ENCODE results near the gene CTNS. TPM values are rescaled to one million over a fixed set of nuclear protein-coding genes. Genes with fewer than 3 reads are reported as not detected.
A peak's percentile ranks its signal among the peaks of the same experiment; 100 is the strongest.

The CTNS gene
- total RNA-seq, 1 experiment from 2014 or later: 29.4 TPM

- DNase-seq (ENCODE audit: low read depth): no peak
These were observed 21.6 kb downstream of the CTNS start for GRCh38 chr17:3657874-3658783.

DNA sequence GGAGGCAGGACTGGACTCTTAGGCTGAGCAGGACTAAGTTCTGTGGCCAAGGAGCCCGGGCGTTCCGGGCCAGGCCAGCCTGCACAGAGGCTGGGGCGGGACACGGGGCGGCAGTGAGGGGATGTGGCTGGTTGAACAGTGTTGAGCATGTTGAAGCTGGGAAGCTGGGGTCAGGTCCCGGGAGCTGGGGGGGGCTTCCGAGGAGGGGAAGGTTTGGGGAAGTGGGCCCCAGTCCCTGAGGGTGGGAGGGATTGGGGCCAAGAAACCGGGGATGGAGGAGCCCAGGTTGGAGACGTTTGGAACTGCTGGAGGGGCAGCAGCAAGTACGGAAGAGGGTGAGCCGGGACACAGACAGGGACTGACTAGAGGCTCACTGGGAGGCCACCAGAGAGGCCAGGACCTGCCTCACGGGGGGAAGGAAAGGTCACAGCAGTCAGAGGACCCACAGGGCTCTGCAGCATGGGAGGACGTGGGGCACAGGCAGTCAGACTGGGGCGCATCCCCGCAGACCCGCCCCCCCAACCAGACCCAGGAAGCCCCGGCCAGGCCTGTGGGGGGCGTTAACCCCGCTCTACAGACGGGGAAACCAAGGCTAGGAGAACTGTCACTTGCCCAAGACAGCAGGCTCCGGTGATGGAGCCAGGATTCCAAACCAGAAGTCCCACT, 22.4 kb downstream of the CTNS start:
- DNase-seq (ENCODE audit: low read depth): no peak

- peak; percentile 84 for DNase-seq (ENCODE audit: low read depth)
These were observed 23.1 kb downstream of the CTNS start for GRCh38 chr17:3659541-3660111.

GRCh38 chr17:3660311-3660891, 23.8 kb downstream of the CTNS start:
- DNase-seq (ENCODE audit: low read depth): no peak

DNA sequence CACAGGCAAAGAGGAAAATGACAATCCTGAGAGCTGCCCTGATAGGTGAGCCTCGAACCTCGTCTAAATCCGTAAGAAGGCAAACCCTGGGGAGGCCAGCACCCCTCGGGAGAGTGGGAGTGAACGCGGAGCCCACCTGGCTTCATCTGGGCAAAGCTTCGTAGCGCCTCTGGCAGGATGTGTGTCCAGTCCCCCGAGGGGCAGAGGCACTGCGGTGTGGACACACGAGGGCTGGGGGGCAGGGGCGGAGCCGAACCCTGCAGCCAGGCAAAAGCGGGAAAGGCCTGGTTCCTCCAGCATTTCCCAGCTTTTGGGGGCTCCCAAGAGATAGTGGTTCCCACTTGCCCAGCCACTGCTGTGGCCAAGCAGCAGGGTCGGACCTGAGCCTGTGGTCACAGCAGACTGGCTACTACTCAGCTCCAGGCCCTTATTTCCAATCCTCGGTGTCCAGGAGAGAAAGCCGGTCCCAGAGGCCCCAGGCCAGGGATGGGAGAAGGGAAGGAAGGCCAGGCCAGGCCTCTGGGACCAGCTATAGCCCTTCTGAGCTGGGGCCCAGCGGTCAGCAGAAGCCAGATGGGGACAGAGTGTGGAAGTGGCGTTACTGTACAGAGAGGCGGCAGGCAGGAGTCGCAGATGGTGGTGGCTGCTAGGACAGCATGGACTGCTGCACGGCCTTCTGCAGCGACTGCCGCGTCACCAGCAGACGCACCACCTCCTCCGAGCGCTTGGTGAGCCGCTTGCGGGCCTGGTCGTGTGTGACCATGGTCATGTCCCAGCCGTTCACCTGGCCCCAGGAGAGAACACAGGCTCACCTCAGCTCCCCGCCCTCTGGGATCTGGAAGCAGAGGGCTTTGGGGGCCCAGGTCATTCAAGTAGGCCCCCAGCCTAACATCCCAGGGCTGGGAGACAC, 26.8 kb downstream of the CTNS start:
- no peak for DNase-seq (ENCODE audit: low read depth)

- no peak for DNase-seq (ENCODE audit: low read depth)
These were observed 29.3 kb downstream of the CTNS start for GRCh38 chr17:3665834-3666233.

DNA sequence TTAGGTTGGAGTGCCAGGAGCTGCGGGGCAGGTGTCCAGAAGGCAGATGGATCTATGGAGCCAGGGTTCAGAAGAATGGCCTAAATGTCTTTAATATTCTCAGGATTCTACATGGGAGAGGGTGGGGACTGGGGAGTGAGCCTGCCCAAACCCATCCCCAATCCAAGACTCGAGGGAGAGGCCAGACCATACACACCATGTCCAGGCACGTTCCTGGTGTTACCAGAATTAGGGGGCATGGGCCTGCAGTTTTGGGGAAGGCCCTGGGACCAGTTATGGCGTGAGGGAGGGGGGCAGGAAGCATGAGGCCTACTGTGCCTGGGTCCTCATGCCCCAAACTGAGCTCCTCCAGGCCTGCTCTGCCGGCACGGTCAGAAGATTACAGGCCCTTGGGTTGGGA, 30.0 kb downstream of the CTNS start:
- DNase-seq (ENCODE audit: low read depth): no peak

DNA sequence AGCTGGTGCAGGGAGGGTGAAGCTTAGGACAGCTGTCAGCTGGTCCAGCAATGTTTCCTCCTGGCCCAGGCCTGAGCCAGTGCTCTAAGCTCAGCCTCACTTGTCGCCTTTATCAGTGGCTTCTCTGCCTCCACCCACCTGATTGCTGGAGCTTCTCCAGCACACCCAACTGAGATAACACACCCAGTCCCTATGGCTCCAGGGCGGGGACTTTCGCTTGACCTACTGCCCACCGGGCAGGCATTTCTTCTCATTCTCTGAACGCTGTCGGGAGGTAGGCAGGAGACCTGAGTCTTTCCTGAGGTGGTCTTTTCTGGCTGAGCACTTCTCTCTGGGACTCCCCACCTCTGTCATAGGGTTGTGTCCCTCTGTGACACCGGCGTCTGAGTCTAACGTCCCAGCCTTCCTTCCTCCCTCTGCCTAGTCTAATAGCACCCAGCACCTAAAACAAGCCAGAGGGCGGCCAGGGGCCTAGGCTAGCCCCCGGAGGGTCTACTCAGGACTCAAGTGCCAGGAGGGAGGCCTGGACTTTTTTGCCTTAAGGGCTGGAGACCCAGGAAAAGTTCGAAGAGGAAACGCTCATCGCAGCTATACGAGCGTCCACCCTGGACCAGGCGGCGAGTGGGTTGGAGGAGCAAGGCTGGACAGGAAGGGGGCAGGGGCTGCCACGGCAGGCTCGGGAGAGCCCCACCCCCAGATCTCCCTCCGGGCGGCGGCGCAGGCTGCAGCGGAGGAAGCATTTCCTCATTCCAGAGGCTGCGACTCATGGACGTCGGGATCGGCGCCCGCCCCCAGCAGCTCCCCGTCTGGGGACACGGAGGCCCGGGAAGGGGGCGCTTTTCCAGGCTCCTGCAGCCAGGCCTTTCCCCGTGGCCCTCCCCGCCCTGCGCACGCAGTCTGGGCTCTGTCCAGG, 31.1 kb downstream of the CTNS start:
- peak; percentile 91 for DNase-seq (ENCODE audit: low read depth)

DNA sequence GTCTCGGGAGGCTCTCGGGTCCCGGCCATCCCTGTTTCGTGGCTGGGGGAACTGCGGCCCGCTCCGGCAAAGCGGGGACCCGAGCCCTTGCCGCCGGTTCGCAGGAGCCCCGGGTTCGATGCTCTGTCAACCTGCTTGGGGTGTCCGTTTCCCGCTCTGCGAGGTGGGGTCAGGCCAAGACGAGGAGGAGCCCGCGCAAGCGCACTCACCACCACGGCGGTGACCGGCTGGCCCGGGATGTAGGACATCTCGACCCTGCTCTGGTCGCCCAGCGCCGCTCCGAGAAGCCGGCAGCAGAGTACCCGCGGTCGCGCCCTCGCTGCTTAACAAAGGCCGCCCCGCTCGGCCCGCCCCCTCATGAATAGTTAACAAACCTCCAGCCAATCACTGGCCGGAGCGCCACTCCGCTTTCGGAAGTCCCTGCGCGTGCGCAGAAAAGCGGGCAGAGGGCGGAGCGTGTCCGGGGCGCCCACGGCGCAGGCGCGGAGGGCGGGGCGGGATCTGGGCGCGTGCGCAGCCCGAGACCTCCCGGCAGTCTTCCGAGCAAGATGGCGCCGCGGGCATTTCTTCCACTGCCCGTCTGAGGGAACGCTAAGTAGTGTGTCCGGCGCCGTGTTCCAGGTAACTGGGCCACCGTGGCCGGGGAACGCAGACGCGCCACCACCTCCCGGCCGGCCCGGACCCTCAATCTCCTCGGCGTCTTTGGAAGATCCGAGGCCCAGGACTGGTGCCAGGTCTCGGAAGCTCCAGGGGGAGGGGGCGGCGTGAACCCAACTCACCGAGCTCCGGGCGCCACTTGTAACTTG, 31.9 kb downstream of the CTNS start, which contains the start of the genes EMC6 and TAX1BP3:
Gene EMC6, plus strand, starts transcription at position 534 of the 806 bp plus-strand sequence. CDS start 335 bp downstream, outside the sequence.
Gene TAX1BP3, minus strand, starts transcription at position 300 of the 806 bp plus-strand sequence. Its CDS starts 52 bp downstream, at position 248.
- peak; percentile 97 for DNase-seq (ENCODE audit: low read depth)

DNA sequence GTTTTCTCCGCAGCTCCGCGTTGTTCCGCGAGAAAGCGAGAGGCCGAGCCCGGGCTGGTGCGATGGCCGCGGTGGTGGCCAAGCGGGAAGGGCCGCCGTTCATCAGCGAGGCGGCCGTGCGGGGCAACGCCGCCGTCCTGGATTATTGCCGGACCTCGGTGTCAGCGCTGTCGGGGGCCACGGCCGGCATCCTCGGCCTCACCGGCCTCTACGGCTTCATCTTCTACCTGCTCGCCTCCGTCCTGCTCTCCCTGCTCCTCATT, 32.5 kb downstream of the CTNS start:
- no peak for DNase-seq (ENCODE audit: low read depth)

DNA sequence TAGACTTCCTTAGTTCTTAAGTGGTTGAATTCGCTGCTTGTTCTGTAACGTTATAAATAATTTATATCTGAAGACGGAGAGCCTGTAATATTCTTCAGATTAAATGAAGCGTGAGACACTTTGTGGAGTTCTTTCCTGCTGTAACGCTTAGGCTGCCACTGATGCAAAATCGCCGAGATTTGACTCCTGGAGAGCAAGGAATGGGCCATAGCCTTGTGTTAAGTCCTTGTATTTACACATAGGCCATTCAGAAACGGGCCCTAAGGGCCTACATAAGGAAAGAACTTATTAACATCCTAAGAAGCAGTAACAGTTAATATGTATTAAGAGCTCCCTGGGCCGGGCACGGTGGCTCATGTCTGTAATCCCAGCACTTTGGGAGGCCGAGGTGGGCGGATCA, 33.0 kb downstream of the CTNS start:
- DNase-seq (ENCODE audit: low read depth): no peak

- DNase-seq (ENCODE audit: low read depth): no peak
These were observed 36.0 kb downstream of the CTNS start for GRCh38 chr17:3672571-3672970.

- DNase-seq (ENCODE audit: low read depth): no peak
These were observed 39.3 kb downstream of the CTNS start for GRCh38 chr17:3675886-3676285.

GRCh38 chr17:3678095-3678820, 41.7 kb downstream of the CTNS start:
- peak; percentile 22 for DNase-seq (ENCODE audit: low read depth)

GRCh38 chr17:3678821-3679530, 42.4 kb downstream of the CTNS start:
- DNase-seq (ENCODE audit: low read depth): no peak

GRCh38 chr17:3679531-3680126, 43.1 kb downstream of the CTNS start:
- no peak for DNase-seq (ENCODE audit: low read depth)

GRCh38 chr17:3681057-3681456, 44.5 kb downstream of the CTNS start:
- no peak for DNase-seq (ENCODE audit: low read depth)

Measured in HT1080 (cell line).